DMS153 treated with DMSO at 0.1 percent for 48 hours (cell line): ENCODE measurements around the gene TMEM273.

Experiments
- DNase-seq: peaks from one replicate; lab custom pipeline; 2025; ENCODE audit not compliant: unreplicated experiment; lab: John Stamatoyannopoulos, UW

The TMEM273 gene

GRCh38 chr10:49141541-49142332 is 46.5 kb downstream of the TMEM273 start:
- no peak for DNase-seq

GRCh38 chr10:49140304-49141177 is 47.6 kb downstream of the TMEM273 start:
- no peak for DNase-seq

- DNase-seq = no peak
These were observed 48.4 kb downstream of the TMEM273 start for GRCh38 chr10:49139846-49140195.

- DNase-seq = no peak
These were observed 49.0 kb downstream of the TMEM273 start for GRCh38 chr10:49139028-49139845.

GRCh38 chr10:49138361-49138891 is 49.8 kb downstream of the TMEM273 start:
- no peak for DNase-seq

- no peak for DNase-seq
These were observed 51.7 kb downstream of the TMEM273 start for GRCh38 chr10:49136525-49136924.

GRCh38 chr10:49135575-49136313 is 52.4 kb downstream of the TMEM273 start:
- no peak for DNase-seq

- DNase-seq = no peak
These were observed 53.9 kb downstream of the TMEM273 start for GRCh38 chr10:49134327-49134726.

GRCh38 chr10:49133706-49134248 is 54.4 kb downstream of the TMEM273 start, which contains the start of gene FAM170B:
FAM170B (minus strand) TSS chr10:49134021; CDS start chr10:49133918, 103 bp downstream.
- no peak for DNase-seq

- DNase-seq = no peak
These were observed 55.8 kb downstream of the TMEM273 start for GRCh38 chr10:49132362-49132737.

GRCh38 chr10:49131507-49132361 is 56.5 kb downstream of the TMEM273 start:
- DNase-seq = no peak

- no peak for DNase-seq
These were observed 58.8 kb downstream of the TMEM273 start for GRCh38 chr10:49129376-49129775.

- DNase-seq = no peak
These were observed 59.3 kb downstream of the TMEM273 start for GRCh38 chr10:49128854-49129253.

- DNase-seq = no peak
These were observed 63.9 kb downstream of the TMEM273 start for GRCh38 chr10:49123981-49124950.

GRCh38 chr10:49120911-49121310 is 67.3 kb downstream of the TMEM273 start:
- DNase-seq = no peak

- no peak for DNase-seq
These were observed 68.4 kb downstream of the TMEM273 start for GRCh38 chr10:49119746-49120145.

GRCh38 chr10:49118430-49119074 is 69.6 kb downstream of the TMEM273 start:
- no peak for DNase-seq
